SK-N-DZ (cell line): Measurements from ENCODE around the gene ARAP2. TPM values are rescaled to one million over a fixed set of nuclear protein-coding genes. Genes with fewer than 3 reads are reported as not detected.

Experiments used
- DNase-seq: peaks from one replicate; pipeline ENCODE4 v3.0.0-alpha.2; 2015; ENCODE audit warnings: low spot score
- polyA plus RNA-seq, 2 experiments: library from polyadenylated mRNA; depleted of rRNA; stranded (reverse); fragments of >200 nt; gene quantifications; 2 replicates each; pipeline ENCODE4 v1.2.3, GENCODE V29; 2014

The ARAP2 gene
- polyA plus RNA-seq (2014; cell fraction: cytosol; rRNA removed): 0.13 TPM in 1 of 2 replicates, not detected in the other
- polyA plus RNA-seq (2014; cell fraction: nucleus; rRNA removed): 0.01 and 0.23 TPM in 2 replicates

GRCh38 chr4:36244257-36245082 is at the start of gene ARAP2:
TSS of gene ARAP2 (minus strand) at chr4:36244514. CDS start at chr4:36229486, 15,028 bp downstream.
- peak; percentile 23 for DNase-seq

- no peak for DNase-seq
Observed at GRCh38 chr4:36292556-36293188, 48.4 kb upstream of the ARAP2 start.

- DNase-seq: no peak
Observed at GRCh38 chr4:36290641-36291040, 46.3 kb upstream of the ARAP2 start.

GRCh38 chr4:36288731-36289426 is 44.6 kb upstream of the ARAP2 start:
- DNase-seq: no peak

GRCh38 chr4:36286481-36286871 is 42.2 kb upstream of the ARAP2 start:
- no peak for DNase-seq

GRCh38 chr4:36285784-36286480 is 41.6 kb upstream of the ARAP2 start:
- no peak for DNase-seq

- no peak for DNase-seq
Observed at GRCh38 chr4:36283912-36284465, 39.7 kb upstream of the ARAP2 start.

GRCh38 chr4:36282503-36283030 is 38.3 kb upstream of the ARAP2 start:
- DNase-seq: no peak

GRCh38 chr4:36281384-36282106 is 37.2 kb upstream of the ARAP2 start, which contains the start of gene DTHD1:
TSS of gene DTHD1 (plus strand) at chr4:36281616. CDS start at chr4:36281759, 143 bp downstream.
- DNase-seq: no peak

- DNase-seq: no peak
Observed at GRCh38 chr4:36280555-36280954, 36.2 kb upstream of the ARAP2 start.

- DNase-seq: no peak
Observed at GRCh38 chr4:36278789-36279188, 34.5 kb upstream of the ARAP2 start.

GRCh38 chr4:36277533-36277932 is 33.2 kb upstream of the ARAP2 start:
- no peak for DNase-seq

- no peak for DNase-seq
Observed at GRCh38 chr4:36274158-36274557, 29.8 kb upstream of the ARAP2 start.

- DNase-seq: no peak
Observed at GRCh38 chr4:36273276-36273675, 29.0 kb upstream of the ARAP2 start.

GRCh38 chr4:36269533-36270173 is 25.3 kb upstream of the ARAP2 start:
- DNase-seq: no peak

GRCh38 chr4:36269101-36269500 is 24.8 kb upstream of the ARAP2 start:
- no peak for DNase-seq

- DNase-seq: no peak
Observed at GRCh38 chr4:36267486-36268268, 23.4 kb upstream of the ARAP2 start.

GRCh38 chr4:36264207-36264826 is 20.0 kb upstream of the ARAP2 start:
- DNase-seq: no peak
